Esophagus muscularis mucosa (tissue), 3 donors: ENCODE data around the gene BBLN.

Source experiments
- CTCF ChIP-seq, 3 experiments: fragments of 200-600 bp in 2 of 3; fragments of 450-650 bp in 1 of 3; sonication (generic) in 2 of 3; IDR thresholded peaks; one replicate each; pipeline ENCODE4 v1.5.1; 2017 to 2019; ENCODE audit warnings: antibody characterized with exemption in 3 of 3, mild to moderate bottlenecking in 2 of 3, moderate library complexity in 1 of 3
- POLR2A ChIP-seq: fragments of 450-650 bp; IDR thresholded peaks from one replicate; pipeline ENCODE4 v1.6.1; 2017; ENCODE audit warnings: antibody characterized with exemption, moderate library complexity, mild to moderate bottlenecking, low read depth

DNA sequence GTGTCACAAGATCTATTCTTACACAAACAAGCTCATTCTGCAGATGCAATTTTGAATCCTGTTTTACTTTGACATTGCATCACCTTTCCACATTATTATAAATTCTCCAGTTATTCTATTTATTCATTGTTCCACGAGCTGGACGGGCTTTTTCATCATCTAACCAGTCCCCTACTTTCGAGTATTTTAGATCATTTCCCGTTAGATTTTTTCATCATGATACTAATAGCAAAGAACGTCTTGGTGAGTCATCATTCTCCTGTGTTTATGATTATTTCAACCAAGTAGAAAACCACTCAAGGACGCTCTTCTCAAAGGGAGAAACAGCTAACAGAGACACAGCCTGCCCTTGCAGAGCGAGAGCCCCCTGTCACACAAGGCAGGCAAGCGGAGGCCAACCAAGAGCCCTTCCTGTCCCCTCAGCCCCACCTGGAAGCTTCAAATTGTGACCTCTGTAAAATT, 15.1 kb downstream of the BBLN start:
- TF ChIP-seq CTCF (IDR thresholded peaks at IDR 0.05) (no peak), POLR2A (no peak)
